H1 (cell line): ENCODE results near the gene ZNF483. TPM values are rescaled to one million over a fixed set of nuclear protein-coding genes. Genes with fewer than 3 reads are reported as not detected.
"Not testable (repeated sequence)": the region's sequence is repeated elsewhere in the genome, so short reads cannot be mapped to it uniquely, and the experiment has no call there.

Experiments used
- CTCF ChIA-PET: fragments of 300-600 bp; sonication (Branson Sonifier 250); formaldehyde crosslinking; loops from one replicate; lab custom pipeline; 2021; ENCODE audit not compliant: partially characterized antibody; lab: Charles Lee
- POLR2A ChIA-PET: fragments of 300-600 bp; sonication (Branson Sonifier 250); formaldehyde crosslinking; loops from one replicate; lab custom pipeline; 2021; ENCODE audit warnings: inconsistent platforms; ENCODE audit not compliant: partially characterized antibody; lab: Charles Lee
- DNase-seq, 2 experiments: peaks; one replicate each; pipeline versions ENCODE4 v3.0.0 to v3.0.0-alpha.2; 2010 to 2022; ENCODE audit warnings: low spot score in 2 of 2, low read depth in 1 of 2, mixed read lengths in 1 of 2
- FAIRE-seq: peaks from 2 replicates; lab custom pipeline; 2011; peaks lifted over from hg19 to GRCh38; lab: Jason Lieb, UNC
- H2AFZ ChIP-seq: 2 replicates; pipeline ENCODE4 v1.8.1; 2012; ENCODE audit warnings: low read length, inconsistent platforms
- H2AK5ac ChIP-seq: 2 replicates; pipeline ENCODE4 v1.6.1; 2013; ENCODE audit warnings: low read depth, low read length
- H2BK120ac ChIP-seq: replicated peaks from 2 replicates; pipeline ENCODE3; 2013; ENCODE audit warnings: low read depth, low read length, inconsistent platforms
- H2BK12ac ChIP-seq: 2 replicates; pipeline ENCODE4 v1.6.1; 2013; ENCODE audit warnings: low read depth, low read length
- H2BK15ac ChIP-seq: 2 replicates; pipeline ENCODE4 v1.6.1; 2013; ENCODE audit warnings: low read length
- H2BK20ac ChIP-seq: 2 replicates; pipeline ENCODE4 v1.6.1; 2013; ENCODE audit warnings: low read length
- H2BK5ac ChIP-seq: 2 replicates; pipeline ENCODE4 v1.6.1; 2013; ENCODE audit warnings: low read depth, low read length
- H3K14ac ChIP-seq: 2 replicates; pipeline ENCODE4 v1.6.1; 2013; ENCODE audit warnings: inconsistent platforms; ENCODE audit not compliant: insufficient read length
- H3K18ac ChIP-seq: 2 replicates; pipeline ENCODE4 v1.6.1; 2013; ENCODE audit warnings: low read length; ENCODE audit errors: extremely low read depth
- H3K23ac ChIP-seq: 2 replicates; pipeline ENCODE4 v1.6.1; 2013; ENCODE audit warnings: inconsistent platforms; ENCODE audit not compliant: insufficient read length
- H3K23me2 ChIP-seq: 2 replicates; pipeline ENCODE4 v1.6.1; 2013; ENCODE audit warnings: low read depth, low read length
- H3K27ac ChIP-seq: 2 replicates; pipeline ENCODE4 v1.6.1; 2011; ENCODE audit warnings: low read depth, low read length, inconsistent platforms
- H3K27me3 ChIP-seq, 4 experiments: replicated peaks in 1 of 4; 1 replicate in 1 of 4; 2 replicates in 3 of 4; pipeline versions ENCODE4 v1.6.1 to v1.8.1; 2011 to 2013; ENCODE audit warnings: low read length in 3 of 4, mild to moderate bottlenecking in 3 of 4, inconsistent platforms in 2 of 4, mixed read lengths in 2 of 4, moderate library complexity in 1 of 4; ENCODE audit not compliant: control insufficient read depth in 3 of 4, insufficient read depth in 3 of 4; ENCODE audit errors: extremely low read depth in 1 of 4
- H3K36me3 ChIP-seq, 4 experiments: 2 replicates each; pipeline versions ENCODE4 v1.6.1 to v1.8.1; 2011 to 2013; ENCODE audit warnings: mild to moderate bottlenecking in 4 of 4, low read length in 3 of 4, moderate library complexity in 2 of 4, control low read depth in 1 of 4, inconsistent platforms in 1 of 4; ENCODE audit not compliant: insufficient read depth in 4 of 4, control insufficient read depth in 2 of 4
- H3K4ac ChIP-seq: replicated peaks from 2 replicates; pipeline ENCODE3; 2013; ENCODE audit warnings: low read length, low read depth, mixed read lengths, inconsistent platforms; ENCODE audit not compliant: insufficient read length
- H3K4me1 ChIP-seq, 4 experiments: replicated peaks in 1 of 4; 1 replicate in 1 of 4; 2 replicates in 3 of 4; pipeline versions ENCODE4 v1.6.1 to v1.8.1; 2011 to 2013; ENCODE audit warnings: low read length in 3 of 4, inconsistent platforms in 2 of 4, mixed read lengths in 1 of 4; ENCODE audit not compliant: insufficient read depth in 4 of 4, control insufficient read depth in 3 of 4
- H3K4me2 ChIP-seq, 2 experiments: 2 replicates each; pipeline versions ENCODE4 v1.6.1 to v1.8.1; 2011 to 2013; ENCODE audit warnings: low read depth in 2 of 2, low read length in 2 of 2, control low read depth in 1 of 2, inconsistent platforms in 1 of 2, mild to moderate bottlenecking in 1 of 2; ENCODE audit not compliant: insufficient read depth in 1 of 2
- H3K4me3 ChIP-seq, 4 experiments: fragments of 200-600, 300-600 bp in 1 of 4; sonication (generic), shearing (Covaris generic), sonication (Bioruptor Twin) in 1 of 4; 2 replicates each; pipeline versions ENCODE4 v1.5.1 to v1.8.1; 2011 to 2016; ENCODE audit warnings: low read length in 4 of 4, low read depth in 3 of 4, control low read depth in 2 of 4, inconsistent platforms in 2 of 4, mild to moderate bottlenecking in 2 of 4, mixed read lengths in 1 of 4, moderate library complexity in 1 of 4; ENCODE audit not compliant: insufficient read depth in 2 of 4; ENCODE audit errors: extremely low read depth in 1 of 4
- H3K56ac ChIP-seq: replicated peaks from 2 replicates; pipeline ENCODE3; 2013; ENCODE audit warnings: low read depth, mild to moderate bottlenecking, mixed read lengths, low read length, inconsistent platforms; ENCODE audit not compliant: insufficient read length
- H3K79me1 ChIP-seq: 2 replicates; pipeline ENCODE4 v1.6.1; 2013; ENCODE audit warnings: low read depth, low read length, control low read depth
- H3K79me2 ChIP-seq, 2 experiments: 2 replicates each; pipeline versions ENCODE4 v1.6.1 to v1.8.1; 2012 to 2013; ENCODE audit warnings: low read length in 2 of 2, mild to moderate bottlenecking in 2 of 2, inconsistent platforms in 1 of 2; ENCODE audit not compliant: insufficient read depth in 2 of 2, control insufficient read depth in 1 of 2
- H3K9ac ChIP-seq, 4 experiments: replicated peaks in 1 of 4; 1 replicate in 1 of 4; 2 replicates in 3 of 4; pipeline versions ENCODE4 v1.6.1 to v1.8.1; 2011 to 2013; ENCODE audit warnings: low read depth in 3 of 4, low read length in 3 of 4, control low read depth in 2 of 4, mild to moderate bottlenecking in 2 of 4, moderate library complexity in 2 of 4, inconsistent platforms in 1 of 4; ENCODE audit errors: extremely low read depth in 1 of 4
- H3K9me3 ChIP-seq, 2 experiments: 2 replicates each; pipeline versions ENCODE4 v1.6.1 to v1.8.1; 2012 to 2013; ENCODE audit warnings: mild to moderate bottlenecking in 2 of 2, moderate library complexity in 2 of 2, control low read depth in 1 of 2, inconsistent platforms in 1 of 2, low read depth in 1 of 2, low read length in 1 of 2, mixed read lengths in 1 of 2; ENCODE audit not compliant: insufficient read depth in 2 of 2
- H4K20me1 ChIP-seq, 2 experiments: replicated peaks in 1 of 2; 2 replicates each; pipeline versions ENCODE3 to v1.8.1; 2011 to 2013; ENCODE audit warnings: inconsistent platforms in 2 of 2, low read length in 2 of 2, mild to moderate bottlenecking in 1 of 2; ENCODE audit not compliant: insufficient read depth in 2 of 2, control insufficient read depth in 1 of 2
- H4K5ac ChIP-seq: 2 replicates; pipeline ENCODE4 v1.6.1; 2013; ENCODE audit warnings: low read length, low read depth, mixed read lengths, inconsistent platforms; ENCODE audit not compliant: insufficient read length
- H4K8ac ChIP-seq: 2 replicates; pipeline ENCODE4 v1.8.0; 2013; ENCODE audit warnings: mild to moderate bottlenecking, moderate library complexity, low read length, inconsistent platforms; ENCODE audit not compliant: insufficient read depth; ENCODE audit errors: extremely low read depth
- H4K91ac ChIP-seq: replicated peaks from 2 replicates; pipeline ENCODE3; 2013; ENCODE audit warnings: low read length, mixed read lengths, inconsistent platforms; ENCODE audit not compliant: insufficient read length
- WGBS, 2 experiments: shearing (Covaris generic) in 1 of 2; methylation state at CpG; one replicate each; pipeline versions ENCODE4 v1.1.6 to v1.1.7; 2013 to 2015; ENCODE audit warnings: low lambda C conversion rate in 2 of 2, mixed read lengths in 2 of 2, inconsistent platforms in 1 of 2, low coverage in 1 of 2, missing lambda C conversion rate in 1 of 2; ENCODE audit not compliant: insufficient replicate concordance in 2 of 2, insufficient coverage in 1 of 2, insufficient read length in 1 of 2; ENCODE audit errors: extremely low coverage in 1 of 2, missing lambda C conversion rate in 1 of 2; 5-methylcytosine and 5-hydroxymethylcytosine counted together
- polyA plus RNA-seq, 7 experiments: library from polyadenylated mRNA; depleted of rRNA in 3 of 7; stranded (reverse) in 5 of 7; unstranded in 2 of 7; fragments of >200 nt in 5 of 7; fragments of 200-250 nt in 2 of 7; gene quantifications; 1 replicate in 5 of 7; 2 replicates in 1 of 7; 4 replicates in 1 of 7; pipeline versions ENCODE4 v1.2.1 to v1.2.3, GENCODE V29; 2011 to 2013; ENCODE audit warnings: missing spikeins in 2 of 7, mixed read lengths in 2 of 7
- total RNA-seq: library from RNA; stranded (reverse); fragmentation: NEBNext Ultra II Directional; extraction: Animal tissue kit (Norgen Biotek cat#: 25700); gene quantifications from 2 replicates; pipeline ENCODE4 v1.2.1, GENCODE V29; 2021

The ZNF483 gene
- total and polyA plus RNA-seq, 2 of the 8 experiments (the other 6 are each of a cell fraction or from before 2014, with no cell fraction given), result 4.8 to 83.8 TPM

DNA sequence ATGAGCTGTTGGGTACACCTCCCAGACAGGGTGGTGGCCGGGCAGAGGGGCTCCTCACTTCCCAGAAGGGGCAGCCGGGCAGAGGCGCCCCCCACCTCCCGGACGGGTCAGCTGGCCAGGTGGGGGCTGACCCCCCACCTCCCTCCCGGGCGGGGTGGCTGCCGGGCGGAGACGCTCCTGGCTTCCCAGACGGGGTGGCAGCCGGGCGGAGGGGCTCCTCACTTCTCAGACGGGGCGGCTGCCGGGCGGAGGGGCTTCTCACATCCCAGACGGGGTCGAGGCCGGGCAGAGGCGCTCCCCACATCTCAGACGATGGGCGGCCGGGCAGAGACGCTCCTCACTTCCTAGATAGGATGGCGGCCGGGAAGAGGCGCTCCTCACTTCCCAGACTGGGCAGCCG, 92.4 kb downstream of the ZNF483 start:
- H3K23ac ChIP-seq, H2BK20ac ChIP-seq, H3K14ac ChIP-seq, DNase-seq, H2AFZ ChIP-seq, H4K5ac ChIP-seq, H2BK15ac ChIP-seq, H3K18ac ChIP-seq, H3K4me1 ChIP-seq, H3K9ac ChIP-seq, FAIRE-seq, H4K91ac ChIP-seq, H4K20me1 ChIP-seq, H2BK120ac ChIP-seq, H3K9me3 ChIP-seq, H3K79me2 ChIP-seq, H3K56ac ChIP-seq, H4K8ac ChIP-seq, H2BK12ac ChIP-seq, H3K4ac ChIP-seq, CTCF ChIA-PET, H3K4me2 ChIP-seq, H2AK5ac ChIP-seq, H3K27me3 ChIP-seq, H3K4me3 ChIP-seq, H3K36me3 ChIP-seq, H3K23me2 ChIP-seq, H3K79me1 ChIP-seq, H3K27ac ChIP-seq, H2BK5ac ChIP-seq: not testable (repeated sequence)
- WGBS, 2 experiments, result 97% methylated on average over 5 of the region's 29 CpGs; no CpG with 5 or more reads in 1 of the 2 experiments
- POLR2A ChIA-PET, result interaction anchor here (0.7 kb wide), 1 partner anchor 134 kb away, joined by 3 read pairs; no protein-coding TSS in a partner anchor
